Nucleus accumbens (tissue), 56 donors: ENCODE results near the gene CSNK1G2.

Experiments
- DNase-seq, 56 donors: peaks; one replicate each; lab custom pipeline; 2025; lab: John Stamatoyannopoulos, UW

Gene CSNK1G2

GRCh38 chr19:1961000-1961883 lies 20.3 kb downstream of the CSNK1G2 start:
- no peak for DNase-seq

- DNase-seq = no peak
These were observed 21.7 kb downstream of the CSNK1G2 start for GRCh38 chr19:1962674-1963073.

GRCh38 chr19:1967087-1967608 lies 26.2 kb downstream of the CSNK1G2 start:
- DNase-seq = no peak

- DNase-seq = no peak
These were observed 27.6 kb downstream of the CSNK1G2 start for GRCh38 chr19:1968279-1969175.

GRCh38 chr19:1969176-1970002 lies 28.4 kb downstream of the CSNK1G2 start:
- no peak for DNase-seq

- DNase-seq = no peak
These were observed 29.2 kb downstream of the CSNK1G2 start for GRCh38 chr19:1970003-1970805.

- DNase-seq = no peak
These were observed 30.0 kb downstream of the CSNK1G2 start for GRCh38 chr19:1970806-1971502.

GRCh38 chr19:1974381-1975161 lies 33.6 kb downstream of the CSNK1G2 start:
- no peak for DNase-seq

GRCh38 chr19:1975162-1975480 lies 34.1 kb downstream of the CSNK1G2 start:
- peak in 21 of 56 donors; percentile 3 to 59 (median 19) for DNase-seq

- DNase-seq = no peak
These were observed 36.1 kb downstream of the CSNK1G2 start for GRCh38 chr19:1977120-1977519.

GRCh38 chr19:1978346-1978894 lies 37.4 kb downstream of the CSNK1G2 start:
- DNase-seq = no peak

- no peak for DNase-seq
These were observed 38.0 kb downstream of the CSNK1G2 start for GRCh38 chr19:1979017-1979416.

- DNase-seq = no peak
These were observed 38.7 kb downstream of the CSNK1G2 start for GRCh38 chr19:1979642-1980041.

GRCh38 chr19:1980091-1980808 lies 39.3 kb downstream of the CSNK1G2 start:
- DNase-seq = no peak

GRCh38 chr19:1980809-1981181 lies 39.8 kb downstream of the CSNK1G2 start:
- no peak for DNase-seq

- no peak for DNase-seq
These were observed 40.3 kb downstream of the CSNK1G2 start for GRCh38 chr19:1981253-1981652.

- no peak for DNase-seq
These were observed 43.4 kb downstream of the CSNK1G2 start for GRCh38 chr19:1984357-1984756.
